ENCODE results near the gene MPHOSPH8.
A peak's percentile ranks its signal among the peaks of the same experiment; 100 is the strongest.

MPHOSPH8 gene, protein sequence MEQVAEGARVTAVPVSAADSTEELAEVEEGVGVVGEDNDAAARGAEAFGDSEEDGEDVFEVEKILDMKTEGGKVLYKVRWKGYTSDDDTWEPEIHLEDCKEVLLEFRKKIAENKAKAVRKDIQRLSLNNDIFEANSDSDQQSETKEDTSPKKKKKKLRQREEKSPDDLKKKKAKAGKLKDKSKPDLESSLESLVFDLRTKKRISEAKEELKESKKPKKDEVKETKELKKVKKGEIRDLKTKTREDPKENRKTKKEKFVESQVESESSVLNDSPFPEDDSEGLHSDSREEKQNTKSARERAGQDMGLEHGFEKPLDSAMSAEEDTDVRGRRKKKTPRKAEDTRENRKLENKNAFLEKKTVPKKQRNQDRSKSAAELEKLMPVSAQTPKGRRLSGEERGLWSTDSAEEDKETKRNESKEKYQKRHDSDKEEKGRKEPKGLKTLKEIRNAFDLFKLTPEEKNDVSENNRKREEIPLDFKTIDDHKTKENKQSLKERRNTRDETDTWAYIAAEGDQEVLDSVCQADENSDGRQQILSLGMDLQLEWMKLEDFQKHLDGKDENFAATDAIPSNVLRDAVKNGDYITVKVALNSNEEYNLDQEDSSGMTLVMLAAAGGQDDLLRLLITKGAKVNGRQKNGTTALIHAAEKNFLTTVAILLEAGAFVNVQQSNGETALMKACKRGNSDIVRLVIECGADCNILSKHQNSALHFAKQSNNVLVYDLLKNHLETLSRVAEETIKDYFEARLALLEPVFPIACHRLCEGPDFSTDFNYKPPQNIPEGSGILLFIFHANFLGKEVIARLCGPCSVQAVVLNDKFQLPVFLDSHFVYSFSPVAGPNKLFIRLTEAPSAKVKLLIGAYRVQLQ

DNA sequence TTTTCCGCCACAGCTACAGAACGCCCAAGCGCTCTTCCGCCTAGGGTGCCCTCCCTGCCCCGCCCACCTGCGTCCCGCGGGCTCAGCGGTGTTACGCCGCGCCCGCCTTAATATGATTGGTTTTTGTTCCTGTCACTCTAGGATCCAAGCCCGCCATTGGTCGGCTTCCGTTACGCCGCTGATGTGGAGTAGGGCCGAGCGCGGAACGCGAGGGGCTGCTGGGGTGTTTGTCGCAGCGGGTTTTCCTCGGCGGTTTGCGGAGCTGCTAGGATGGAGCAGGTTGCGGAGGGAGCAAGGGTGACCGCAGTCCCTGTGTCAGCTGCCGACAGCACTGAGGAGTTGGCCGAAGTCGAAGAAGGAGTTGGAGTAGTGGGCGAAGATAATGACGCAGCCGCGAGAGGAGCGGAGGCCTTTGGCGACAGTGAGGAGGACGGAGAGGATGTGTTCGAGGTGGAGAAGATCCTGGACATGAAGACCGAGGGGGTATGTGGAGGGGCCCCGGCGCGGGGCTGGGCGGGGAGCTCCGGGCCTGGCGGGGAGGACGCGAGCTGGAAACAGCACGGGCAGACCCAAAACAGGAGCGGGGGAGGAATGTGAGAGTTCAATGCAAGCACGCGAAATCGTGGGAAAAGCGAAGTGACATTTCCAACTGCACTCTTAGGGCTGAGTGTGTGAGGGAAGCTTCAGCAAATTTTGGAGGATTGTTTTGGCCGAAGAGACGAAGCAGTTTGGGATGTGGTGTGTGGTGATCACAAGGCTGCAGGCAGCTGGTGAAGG is at the start of gene MPHOSPH8:
MPHOSPH8 (plus strand) TSS at position 181 of the 777 bp plus-strand sequence; CDS start at position 271, 90 bp downstream.
- Histone ChIP-seq H3K4me1 (ENCODE audit: insufficient read depth, low read length) (no peaks in the 10 kb centered on the region), H3K9me3 (ENCODE audit: control insufficient read depth, insufficient read depth, low read length) (no peaks in the 10 kb centered on the region; the same call in 1 of the 2 replicates), H3K9ac (ENCODE audit: low read depth, low read length) (peak within 1 kb of the TSS; percentile 87), H3K36me3 (ENCODE audit: insufficient read depth, low read length) (no peaks in the 10 kb centered on the region; the same call in 1 of the 2 replicates)

DNA sequence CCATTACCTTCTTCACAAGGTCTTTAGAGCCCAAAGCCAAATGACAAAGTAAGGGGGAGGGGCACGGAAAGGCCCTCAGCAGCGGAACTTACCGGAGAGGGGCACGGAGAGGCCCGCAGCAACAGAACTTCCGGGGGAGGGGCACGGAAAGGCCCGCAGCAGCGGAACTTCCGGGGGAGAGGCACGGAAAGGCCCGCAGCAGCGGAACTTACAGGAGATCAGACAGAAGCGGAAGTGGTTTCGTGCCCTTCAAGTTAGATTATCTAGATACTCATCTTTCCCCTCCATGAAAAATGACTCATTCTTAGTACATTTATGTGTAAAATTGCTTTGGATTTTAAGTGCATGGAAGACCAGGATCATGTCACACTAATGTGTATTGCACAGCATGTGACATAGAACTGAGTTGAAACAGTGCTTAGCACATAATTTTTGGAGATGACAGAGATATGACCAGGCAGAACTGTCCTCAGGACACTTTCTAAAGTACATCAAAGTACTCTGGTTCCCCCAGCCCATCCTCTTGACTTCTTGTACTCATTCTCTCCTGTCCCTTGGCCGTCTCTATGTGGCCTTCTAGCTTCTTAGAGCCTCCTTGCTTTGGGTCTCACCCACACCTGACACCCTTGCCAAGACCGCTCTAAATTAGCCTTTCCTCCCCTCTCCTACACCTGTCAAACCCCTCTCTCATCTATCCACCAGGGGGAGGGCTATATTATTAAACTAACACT is 46.4 kb upstream of the MPHOSPH8 start:
- Histone ChIP-seq H3K4me1 (ENCODE audit: insufficient read depth, low read length) (no peaks in the 10 kb centered on the region; the same call in 1 of the 2 replicates), H3K9me3 (ENCODE audit: control insufficient read depth, insufficient read depth, low read length) (no peaks in the 10 kb centered on the region), H3K9ac (ENCODE audit: low read depth, low read length) (peak overlapping the region; percentile 42; the same call in 1 of the 2 replicates), H3K36me3 (ENCODE audit: insufficient read depth, low read length) (no peaks in the 10 kb centered on the region)

GRCh38 chr13:19587635-19588300 is 45.7 kb upstream of the MPHOSPH8 start:
- Histone ChIP-seq H3K36me3 (ENCODE audit: insufficient read depth, low read length) (no peaks in the 10 kb centered on the region), H3K9me3 (ENCODE audit: control insufficient read depth, insufficient read depth, low read length) (no peaks in the 10 kb centered on the region), H3K9ac (ENCODE audit: low read depth, low read length) (no peak overlapping the region; the same call in 1 of the 2 replicates), H3K4me1 (ENCODE audit: insufficient read depth, low read length) (no peaks in the 10 kb centered on the region; the same call in 1 of the 2 replicates)

DNA sequence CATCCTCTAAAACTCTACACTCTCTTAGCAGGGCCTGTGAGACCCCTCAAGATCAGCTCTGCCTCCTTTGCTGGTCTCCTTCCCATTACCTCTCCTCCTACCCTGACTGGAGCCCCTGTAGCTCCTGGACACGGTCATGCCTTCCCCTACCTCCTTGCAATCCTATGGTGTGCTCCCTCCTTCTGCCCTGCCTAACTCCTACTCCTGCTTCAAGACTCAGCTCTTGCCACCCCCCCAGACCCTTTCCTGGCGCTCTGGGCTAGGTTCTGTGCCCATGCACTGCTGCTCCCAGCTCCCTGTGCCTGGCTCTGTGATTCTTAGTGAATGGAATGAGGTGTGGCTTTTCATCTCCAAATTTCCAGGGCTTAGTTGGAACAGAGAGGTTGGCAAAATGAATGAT is 44.1 kb upstream of the MPHOSPH8 start:
- no peaks in the 10 kb centered on the region for H3K36me3 ChIP-seq (ENCODE audit: insufficient read depth, low read length)
- no peaks in the 10 kb centered on the region; the same call in 1 of the 2 replicates for H3K4me1 ChIP-seq (ENCODE audit: insufficient read depth, low read length)
- no peaks in the 10 kb centered on the region for H3K9me3 ChIP-seq (ENCODE audit: control insufficient read depth, insufficient read depth, low read length)
- H3K9ac ChIP-seq (ENCODE audit: low read depth, low read length): no peak overlapping the region

DNA sequence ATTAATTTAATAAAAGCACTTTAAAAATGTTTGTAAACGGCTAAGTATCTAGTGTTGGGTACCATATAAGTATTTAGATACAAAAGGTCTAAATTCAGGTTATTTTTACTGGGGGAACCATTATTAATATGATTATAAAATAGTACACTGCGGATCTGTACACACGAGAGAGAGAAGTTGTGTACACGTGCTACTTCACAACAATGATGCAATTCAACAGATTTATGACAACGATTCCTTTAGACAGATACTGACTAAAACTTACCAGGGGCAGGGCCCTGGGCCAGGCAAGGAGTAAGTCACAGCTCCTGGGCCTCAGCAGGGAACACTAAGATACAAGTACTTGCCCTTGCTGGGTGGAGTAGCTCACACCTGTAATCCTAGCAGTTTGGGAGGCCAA is 43.0 kb upstream of the MPHOSPH8 start:
- no peaks in the 10 kb centered on the region for H3K36me3 ChIP-seq (ENCODE audit: insufficient read depth, low read length)
- H3K9me3 ChIP-seq (ENCODE audit: control insufficient read depth, insufficient read depth, low read length): no peaks in the 10 kb centered on the region
- no peaks in the 10 kb centered on the region; the same call in 1 of the 2 replicates for H3K4me1 ChIP-seq (ENCODE audit: insufficient read depth, low read length)
- no peak overlapping the region for H3K9ac ChIP-seq (ENCODE audit: low read depth, low read length)

DNA sequence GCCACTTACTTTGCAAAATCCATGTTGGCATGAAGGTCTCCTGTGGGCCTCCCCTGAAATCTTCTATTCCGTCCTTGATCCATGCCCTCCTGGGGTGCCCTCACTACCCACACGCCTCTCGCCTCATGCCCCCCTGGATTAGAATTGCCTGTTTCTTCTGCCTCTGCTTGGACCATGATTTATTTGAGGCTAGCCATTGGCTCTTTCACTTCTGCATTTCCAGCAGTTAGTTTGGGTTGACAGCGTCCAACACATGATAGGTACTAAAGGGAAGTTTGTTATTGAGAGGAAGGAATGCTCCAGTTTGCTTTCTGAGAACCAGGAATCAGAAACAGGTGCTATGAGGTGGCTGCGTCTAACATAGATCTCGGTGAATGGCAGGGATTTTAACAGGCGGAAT is 41.6 kb upstream of the MPHOSPH8 start:
- H3K9ac ChIP-seq (ENCODE audit: low read depth, low read length): no peak overlapping the region
- H3K36me3 ChIP-seq (ENCODE audit: insufficient read depth, low read length): no peaks in the 10 kb centered on the region
- H3K9me3 ChIP-seq (ENCODE audit: control insufficient read depth, insufficient read depth, low read length): no peaks in the 10 kb centered on the region
- H3K4me1 ChIP-seq (ENCODE audit: insufficient read depth, low read length): no peaks in the 10 kb centered on the region; the same call in 1 of the 2 replicates

- H3K9ac ChIP-seq (ENCODE audit: low read depth, low read length): no peak overlapping the region
- no peaks in the 10 kb centered on the region for H3K36me3 ChIP-seq (ENCODE audit: insufficient read depth, low read length)
- H3K4me1 ChIP-seq (ENCODE audit: insufficient read depth, low read length): no peaks in the 10 kb centered on the region
- no peaks in the 10 kb centered on the region for H3K9me3 ChIP-seq (ENCODE audit: control insufficient read depth, insufficient read depth, low read length)
Measured at GRCh38 chr13:19592657-19593180, 40.7 kb upstream of the MPHOSPH8 start.

DNA sequence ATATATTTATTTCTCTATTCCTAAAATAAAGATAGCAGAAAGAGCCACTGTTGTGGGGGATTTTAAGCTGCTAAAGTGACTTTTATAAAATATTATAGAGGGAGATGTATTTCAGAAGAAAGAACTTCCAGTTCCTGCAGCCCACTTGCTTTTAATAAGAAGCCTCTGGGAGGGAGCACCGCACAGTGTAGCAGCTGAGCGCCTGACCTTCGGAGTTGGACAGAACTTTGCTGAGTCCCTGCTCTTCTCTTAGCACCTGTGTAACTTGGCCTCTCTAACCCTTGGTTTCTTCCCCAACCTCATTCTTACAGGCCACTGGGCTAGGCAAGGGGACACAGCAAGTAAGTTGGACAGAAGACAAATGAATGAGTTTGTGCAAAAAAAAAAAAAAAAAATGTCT is 37.4 kb upstream of the MPHOSPH8 start:
- Histone ChIP-seq H3K9me3 (ENCODE audit: control insufficient read depth, insufficient read depth, low read length) (no peaks in the 10 kb centered on the region), H3K36me3 (ENCODE audit: insufficient read depth, low read length) (no peaks in the 10 kb centered on the region), H3K9ac (ENCODE audit: low read depth, low read length) (no peak overlapping the region), H3K4me1 (ENCODE audit: insufficient read depth, low read length) (no peaks in the 10 kb centered on the region; the same call in 1 of the 2 replicates)

DNA sequence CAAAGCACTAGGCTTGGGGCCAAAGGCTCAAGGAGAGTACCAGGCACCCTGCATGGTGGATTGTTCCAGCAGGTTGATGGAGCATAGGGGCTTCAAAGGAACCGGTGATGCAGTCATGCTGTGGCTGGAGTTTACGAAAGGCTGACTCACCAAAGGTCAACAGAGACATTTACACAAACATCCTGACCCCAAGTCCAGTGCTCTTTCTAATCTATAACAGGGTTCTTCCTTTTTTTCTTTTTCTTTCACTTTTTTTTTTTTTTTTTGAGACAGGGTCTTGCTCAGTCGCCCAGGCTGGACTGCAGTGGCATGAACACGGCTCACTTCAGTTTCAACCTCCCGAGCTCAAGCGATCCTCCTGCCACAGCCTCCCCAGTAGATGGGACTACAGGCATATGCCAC is 36.5 kb upstream of the MPHOSPH8 start:
- Histone ChIP-seq H3K4me1 (ENCODE audit: insufficient read depth, low read length) (no peaks in the 10 kb centered on the region; the same call in 1 of the 2 replicates), H3K9me3 (ENCODE audit: control insufficient read depth, insufficient read depth, low read length) (no peaks in the 10 kb centered on the region), H3K36me3 (ENCODE audit: insufficient read depth, low read length) (no peaks in the 10 kb centered on the region), H3K9ac (ENCODE audit: low read depth, low read length) (no peak overlapping the region)

- Histone ChIP-seq H3K9me3 (ENCODE audit: control insufficient read depth, insufficient read depth, low read length) (no peaks in the 10 kb centered on the region), H3K9ac (ENCODE audit: low read depth, low read length) (no peak overlapping the region), H3K4me1 (ENCODE audit: insufficient read depth, low read length) (no peaks in the 10 kb centered on the region; the same call in 1 of the 2 replicates), H3K36me3 (ENCODE audit: insufficient read depth, low read length) (no peaks in the 10 kb centered on the region)
Measured at GRCh38 chr13:19597523-19597922, 35.9 kb upstream of the MPHOSPH8 start.

DNA sequence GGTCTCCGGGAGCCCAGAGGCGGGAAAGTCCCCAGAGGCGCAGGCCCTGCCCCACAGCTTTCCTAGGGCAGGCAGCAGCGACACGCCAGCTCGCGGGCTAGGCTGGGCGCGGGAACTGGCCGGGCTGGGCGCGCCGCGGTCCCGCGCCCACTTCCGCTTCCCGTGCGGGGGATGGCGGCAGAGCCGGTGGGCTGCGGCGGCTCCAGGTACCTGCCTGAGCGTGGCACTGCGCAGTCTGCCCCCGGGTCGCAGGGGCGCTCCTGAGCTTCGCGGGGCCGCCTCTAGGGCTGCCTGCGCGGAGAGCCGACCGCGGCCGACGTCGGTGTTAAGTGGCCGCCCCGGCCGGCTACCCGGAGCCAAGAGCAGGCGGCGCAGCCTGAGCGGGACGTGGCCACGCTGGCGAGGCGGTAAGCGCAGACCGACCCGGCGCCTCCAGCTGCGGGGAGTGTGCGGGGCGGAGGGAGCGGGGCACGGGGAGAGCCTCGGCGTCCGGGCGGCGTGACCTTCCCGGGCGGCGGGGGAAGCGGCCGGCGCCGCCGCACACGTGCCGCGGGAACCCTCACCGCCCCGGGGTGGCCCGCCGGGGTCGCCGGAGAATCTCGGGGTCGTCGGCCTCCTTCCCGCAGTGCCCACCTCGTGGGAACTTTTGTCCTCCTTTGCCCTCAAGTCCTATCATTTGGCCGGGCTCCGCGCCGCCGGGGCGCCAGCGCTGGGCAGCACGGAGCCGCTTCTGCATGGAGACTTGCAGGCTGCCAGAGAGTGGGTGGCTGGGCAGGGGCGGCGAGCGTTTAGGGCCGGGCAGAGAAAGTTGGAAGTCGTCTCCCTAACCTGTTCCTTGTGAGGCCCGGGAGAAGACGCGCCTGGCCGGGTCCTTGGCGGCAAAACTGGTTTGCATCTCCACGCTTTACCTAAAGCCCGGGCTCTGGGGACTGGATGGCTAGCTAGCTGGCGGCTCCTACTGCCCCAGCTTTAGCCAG is 31.4 kb upstream of the MPHOSPH8 start:
- no peaks in the 10 kb centered on the region for H3K9me3 ChIP-seq (ENCODE audit: control insufficient read depth, insufficient read depth, low read length)
- no peaks in the 10 kb centered on the region; the same call in 1 of the 2 replicates for H3K4me1 ChIP-seq (ENCODE audit: insufficient read depth, low read length)
- H3K36me3 ChIP-seq (ENCODE audit: insufficient read depth, low read length): no peaks in the 10 kb centered on the region
- peak overlapping the region; percentile 66 for H3K9ac ChIP-seq (ENCODE audit: low read depth, low read length)

DNA sequence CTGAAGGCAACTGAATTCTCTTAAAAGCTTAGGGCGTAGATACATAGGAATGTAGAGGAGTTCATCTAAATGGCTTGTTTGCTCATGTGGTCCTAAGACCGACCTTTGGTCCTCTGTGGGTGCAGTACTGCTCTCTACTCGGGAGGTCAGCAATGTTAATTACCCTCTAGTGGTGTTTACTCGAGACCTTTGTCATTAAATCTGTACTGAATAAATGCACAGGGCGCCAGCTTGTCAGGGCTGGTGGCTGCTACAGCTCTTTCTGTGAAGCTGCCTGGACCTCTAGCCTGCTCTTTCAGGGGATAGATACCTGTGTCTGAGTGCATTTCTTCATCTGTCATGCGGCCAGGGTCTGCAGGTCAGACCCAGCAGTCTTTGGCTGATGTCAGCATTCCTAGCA is 29.2 kb upstream of the MPHOSPH8 start:
- Histone ChIP-seq H3K9me3 (ENCODE audit: control insufficient read depth, insufficient read depth, low read length) (no peaks in the 10 kb centered on the region), H3K4me1 (ENCODE audit: insufficient read depth, low read length) (no peaks in the 10 kb centered on the region; the same call in 1 of the 2 replicates), H3K9ac (ENCODE audit: low read depth, low read length) (no peak overlapping the region)

More for the DNA sequence above, 29.2 kb upstream of the MPHOSPH8 start:
- H3K36me3 ChIP-seq (ENCODE audit: insufficient read depth, low read length): no peaks in the 10 kb centered on the region
